ENCODE results near the gene TAOK1.

TAOK1 gene

GRCh38 chr17:29565643-29566472 is 175.7 kb downstream of the TAOK1 start:
- peak; percentile 13; the same call in 1 of the 2 replicates for TF ChIP-seq CTCF (IDR thresholded peaks at IDR 0.05; ENCODE audit: low read depth, low read length)
- no peaks in the 10 kb centered on the region for H3K4me1 ChIP-seq
- peak overlapping the region; percentile 34 for H3K4me3 ChIP-seq (ENCODE audit: low read depth, low read length)
- no peaks in the 10 kb centered on the region for H3K36me3 ChIP-seq
- DNase-seq = no peak
- peaks cover 20% of the 10 kb centered on the region for H3K27me3 ChIP-seq
- no peaks in the 10 kb centered on the region for H3K9me3 ChIP-seq

- Histone ChIP-seq H3K27me3 (peaks cover 20% of the 10 kb centered on the region), H3K4me3 (ENCODE audit: low read depth, low read length) (peak within 1 kb of the TSS; percentile 64), H3K9me3 (no peaks in the 10 kb centered on the region), H3K4me1 (no peaks in the 10 kb centered on the region), H3K36me3 (no peaks in the 10 kb centered on the region)
- peak; percentile 52 for DNase-seq
- TF ChIP-seq CTCF (IDR thresholded peaks at IDR 0.05; ENCODE audit: low read depth, low read length) = no peak
Observed at GRCh38 chr17:29566473-29567303, 176.5 kb downstream of the TAOK1 start, which contains the start of gene ABHD15. TSS of gene ABHD15 (minus strand) at chr17:29567037. CDS start at chr17:29566966, 71 bp downstream.

- TF ChIP-seq CTCF (IDR thresholded peaks at IDR 0.05; ENCODE audit: low read depth, low read length) = no peak
- peak overlapping the region; percentile 64 for H3K4me3 ChIP-seq (ENCODE audit: low read depth, low read length)
Observed at GRCh38 chr17:29567304-29567553, 177.1 kb downstream of the TAOK1 start.

GRCh38 chr17:29567554-29568330 is 177.6 kb downstream of the TAOK1 start:
- DNase-seq = peak; percentile 51
- peaks cover 4% of the 10 kb centered on the region for H3K4me1 ChIP-seq
- no peaks in the 10 kb centered on the region for H3K9me3 ChIP-seq
- H3K27me3 ChIP-seq = peaks cover 20% of the 10 kb centered on the region
- H3K4me3 ChIP-seq (ENCODE audit: low read depth, low read length) = peak overlapping the region; percentile 64
- no peak for TF ChIP-seq CTCF (IDR thresholded peaks at IDR 0.05; ENCODE audit: low read depth, low read length)
- H3K36me3 ChIP-seq = no peaks in the 10 kb centered on the region

More at GRCh38 chr17:29567304-29567553, 177.1 kb downstream of the TAOK1 start:
- Histone ChIP-seq H3K27me3 (peaks cover 20% of the 10 kb centered on the region), H3K9me3 (no peaks in the 10 kb centered on the region), H3K36me3 (no peaks in the 10 kb centered on the region), H3K4me1 (peaks cover 3% of the 10 kb centered on the region)
- DNase-seq = no peak

GRCh38 chr17:29568331-29569244 is 178.4 kb downstream of the TAOK1 start, which contains the start of gene TP53I13:
TSS of gene TP53I13 (plus strand) at chr17:29568701. CDS start at chr17:29568759, 58 bp downstream.
- Histone ChIP-seq H3K27me3 (peaks cover 20% of the 10 kb centered on the region), H3K36me3 (no peaks in the 10 kb centered on the region), H3K9me3 (no peaks in the 10 kb centered on the region), H3K4me3 (ENCODE audit: low read depth, low read length) (peak within 1 kb of the TSS; percentile 64), H3K4me1 (peaks cover 4% of the 10 kb centered on the region)
- peak; percentile 79 for DNase-seq
- TF ChIP-seq CTCF (IDR thresholded peaks at IDR 0.05; ENCODE audit: low read depth, low read length) = no peak

Measured in BE2C (cell line).